A673 (cell line): ENCODE data around the gene GABRA5.

Source experiments
- EZH2 ChIP-seq: fragments of 200-600 bp; sonication (generic); IDR thresholded peaks from 2 replicates; pipeline ENCODE4 v1.6.1; 2017; ENCODE audit warnings: borderline replicate concordance, low read depth, mild to moderate bottlenecking, mixed read lengths, antibody characterized with exemption, low read length; ENCODE audit not compliant: poor library complexity, severe bottlenecking
- TF ChIP-seq, protein P1 (sequence below): fragments of 300-800, 200-600 bp; sonication (generic); conservative IDR thresholded peaks from 2 replicates; pipeline ENCODE4 v1.5.1; 2017; ENCODE audit warnings: low read depth, mild to moderate bottlenecking, antibody characterized with exemption, low read length, moderate library complexity, mixed read lengths

GRCh38 chr15:26875476-26875850 lies 8.6 kb downstream of the GABRA5 start:
- TF ChIP-seq, protein P1, sequence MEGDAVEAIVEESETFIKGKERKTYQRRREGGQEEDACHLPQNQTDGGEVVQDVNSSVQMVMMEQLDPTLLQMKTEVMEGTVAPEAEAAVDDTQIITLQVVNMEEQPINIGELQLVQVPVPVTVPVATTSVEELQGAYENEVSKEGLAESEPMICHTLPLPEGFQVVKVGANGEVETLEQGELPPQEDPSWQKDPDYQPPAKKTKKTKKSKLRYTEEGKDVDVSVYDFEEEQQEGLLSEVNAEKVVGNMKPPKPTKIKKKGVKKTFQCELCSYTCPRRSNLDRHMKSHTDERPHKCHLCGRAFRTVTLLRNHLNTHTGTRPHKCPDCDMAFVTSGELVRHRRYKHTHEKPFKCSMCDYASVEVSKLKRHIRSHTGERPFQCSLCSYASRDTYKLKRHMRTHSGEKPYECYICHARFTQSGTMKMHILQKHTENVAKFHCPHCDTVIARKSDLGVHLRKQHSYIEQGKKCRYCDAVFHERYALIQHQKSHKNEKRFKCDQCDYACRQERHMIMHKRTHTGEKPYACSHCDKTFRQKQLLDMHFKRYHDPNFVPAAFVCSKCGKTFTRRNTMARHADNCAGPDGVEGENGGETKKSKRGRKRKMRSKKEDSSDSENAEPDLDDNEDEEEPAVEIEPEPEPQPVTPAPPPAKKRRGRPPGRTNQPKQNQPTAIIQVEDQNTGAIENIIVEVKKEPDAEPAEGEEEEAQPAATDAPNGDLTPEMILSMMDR = no peak
- no peak for TF ChIP-seq EZH2
